GM10248 (cell line): ENCODE measurements around the gene PKNOX2.

Experiments
- CTCF ChIA-PET: fragments of 300-600 bp; sonication (Branson Sonifier 250); formaldehyde crosslinking; extraction: SDS; loops from one replicate; lab custom pipeline; 2021; ENCODE audit warnings: antibody characterized with exemption; lab: Yijun Ruan, JAX
- POLR2A ChIA-PET: fragments of 350-650 bp; sonication (Branson Sonifier 250); formaldehyde crosslinking; extraction: SDS; loops from one replicate; lab custom pipeline; 2020; ENCODE audit warnings: antibody characterized with exemption; lab: Yijun Ruan, JAX
- DNase-seq: peaks from one replicate; pipeline ENCODE4 v3.0.0; 2012; ENCODE audit errors: extremely low spot score
- TF ChIP-seq, protein P1 (sequence below): IDR thresholded peaks from 2 replicates; pipeline ENCODE4 v1.5.1; 2012; ENCODE audit warnings: mild to moderate bottlenecking, low read depth; ENCODE audit errors: extremely low read depth, missing control alignments, control extremely low read depth

Gene PKNOX2

DNA sequence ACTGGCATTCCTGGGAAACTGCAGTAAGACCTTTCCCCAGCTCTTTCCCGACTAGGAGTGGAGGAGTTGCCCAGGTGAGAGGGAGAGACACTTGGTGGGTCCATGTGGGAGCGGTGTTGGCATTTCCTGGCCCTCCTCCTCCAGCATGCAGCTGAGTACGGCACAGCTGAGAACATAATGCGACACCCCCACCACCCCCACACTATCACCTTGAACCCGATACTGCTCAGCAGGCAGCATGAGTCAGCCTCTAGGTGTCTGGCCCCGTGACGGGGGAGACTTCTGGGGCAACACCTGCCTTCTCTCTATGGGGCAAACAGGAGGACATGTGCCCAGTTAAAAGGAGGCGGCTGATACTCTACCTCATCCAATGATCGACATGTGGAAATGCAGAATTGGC, 64.4 kb downstream of the PKNOX2 start:
- no peak for DNase-seq
- TF ChIP-seq, protein P1, sequence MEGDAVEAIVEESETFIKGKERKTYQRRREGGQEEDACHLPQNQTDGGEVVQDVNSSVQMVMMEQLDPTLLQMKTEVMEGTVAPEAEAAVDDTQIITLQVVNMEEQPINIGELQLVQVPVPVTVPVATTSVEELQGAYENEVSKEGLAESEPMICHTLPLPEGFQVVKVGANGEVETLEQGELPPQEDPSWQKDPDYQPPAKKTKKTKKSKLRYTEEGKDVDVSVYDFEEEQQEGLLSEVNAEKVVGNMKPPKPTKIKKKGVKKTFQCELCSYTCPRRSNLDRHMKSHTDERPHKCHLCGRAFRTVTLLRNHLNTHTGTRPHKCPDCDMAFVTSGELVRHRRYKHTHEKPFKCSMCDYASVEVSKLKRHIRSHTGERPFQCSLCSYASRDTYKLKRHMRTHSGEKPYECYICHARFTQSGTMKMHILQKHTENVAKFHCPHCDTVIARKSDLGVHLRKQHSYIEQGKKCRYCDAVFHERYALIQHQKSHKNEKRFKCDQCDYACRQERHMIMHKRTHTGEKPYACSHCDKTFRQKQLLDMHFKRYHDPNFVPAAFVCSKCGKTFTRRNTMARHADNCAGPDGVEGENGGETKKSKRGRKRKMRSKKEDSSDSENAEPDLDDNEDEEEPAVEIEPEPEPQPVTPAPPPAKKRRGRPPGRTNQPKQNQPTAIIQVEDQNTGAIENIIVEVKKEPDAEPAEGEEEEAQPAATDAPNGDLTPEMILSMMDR = no peak
- ChIA-PET POLR2A (no interaction called here), CTCF (no interaction called here)

DNA sequence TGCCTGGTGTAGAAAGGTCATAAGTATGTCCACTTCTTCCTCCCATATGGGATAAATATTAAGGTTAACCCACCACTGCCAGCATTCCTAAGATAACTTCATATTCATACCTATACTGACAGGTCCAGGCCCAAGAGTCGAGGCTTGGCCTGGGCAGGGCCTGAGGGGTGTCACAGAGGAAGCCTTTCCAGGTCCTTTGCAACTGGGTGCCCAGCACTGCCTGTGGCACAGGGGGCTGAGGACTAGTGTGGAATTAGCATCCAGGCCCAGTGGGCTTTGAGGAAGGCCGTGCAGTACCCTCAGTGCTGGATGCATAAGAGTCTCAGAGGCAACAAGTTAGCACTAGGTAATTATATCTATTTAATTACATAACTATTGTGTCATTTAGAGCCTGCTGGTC, 65.4 kb downstream of the PKNOX2 start:
- ChIA-PET POLR2A (no interaction called here), CTCF (no interaction called here)
- TF ChIP-seq, protein P1 = no peak
- no peak for DNase-seq

DNA sequence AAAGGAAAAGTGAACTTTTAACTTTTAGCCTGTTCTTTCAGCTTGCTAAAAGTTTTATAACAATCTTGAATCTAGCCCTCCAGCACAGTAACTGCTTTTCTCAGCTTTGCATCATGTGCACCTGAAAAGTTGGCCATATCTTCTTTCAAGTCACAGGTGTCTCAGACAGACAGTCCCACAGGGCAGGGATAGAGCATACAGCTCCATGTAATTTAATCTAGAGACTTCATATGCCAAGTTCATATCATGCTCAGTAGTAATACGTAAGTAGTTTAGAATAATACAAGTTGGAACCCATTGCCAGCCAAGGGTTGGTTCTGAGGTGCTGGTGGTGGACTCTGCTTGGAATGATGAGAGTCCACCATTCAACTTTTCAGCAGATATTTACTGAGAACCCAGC, 68.6 kb downstream of the PKNOX2 start:
- ChIA-PET POLR2A (no interaction called here), CTCF (interaction anchor here (1.1 kb wide), 1 partner anchor 113 kb away, joined by 3 read pairs; no protein-coding TSS in a partner anchor)
- DNase-seq = no peak
- TF ChIP-seq, protein P1 = no peak

DNA sequence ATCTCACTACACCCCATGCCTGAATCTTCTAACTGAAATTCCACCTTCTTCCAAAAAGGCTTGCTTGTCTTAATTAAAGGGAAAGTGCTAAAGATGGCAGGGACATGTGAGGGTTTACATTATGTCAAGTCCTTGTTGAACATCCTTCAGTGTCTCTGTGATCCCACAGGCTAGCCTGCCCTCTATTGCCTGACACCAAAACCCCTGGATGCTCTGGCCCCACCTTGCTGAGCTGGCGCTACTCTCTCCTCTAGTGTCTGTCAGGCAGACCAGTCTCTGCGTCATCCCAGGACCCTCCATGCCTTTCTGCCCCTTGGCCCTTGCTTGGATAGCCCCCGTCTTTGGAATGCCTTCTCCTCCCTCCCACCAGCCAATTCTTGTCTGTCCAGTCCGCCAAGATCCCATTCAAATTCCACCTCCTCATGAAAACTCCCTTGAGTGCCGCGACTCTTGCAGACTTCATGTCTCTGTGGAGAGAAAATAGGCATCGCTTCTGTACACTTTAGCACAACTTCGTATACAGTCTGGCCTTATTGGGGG, 69.3 kb downstream of the PKNOX2 start:
- DNase-seq = no peak
- ChIA-PET CTCF (no interaction called here), POLR2A (no interaction called here)
- TF ChIP-seq, protein P1 = no peak

DNA sequence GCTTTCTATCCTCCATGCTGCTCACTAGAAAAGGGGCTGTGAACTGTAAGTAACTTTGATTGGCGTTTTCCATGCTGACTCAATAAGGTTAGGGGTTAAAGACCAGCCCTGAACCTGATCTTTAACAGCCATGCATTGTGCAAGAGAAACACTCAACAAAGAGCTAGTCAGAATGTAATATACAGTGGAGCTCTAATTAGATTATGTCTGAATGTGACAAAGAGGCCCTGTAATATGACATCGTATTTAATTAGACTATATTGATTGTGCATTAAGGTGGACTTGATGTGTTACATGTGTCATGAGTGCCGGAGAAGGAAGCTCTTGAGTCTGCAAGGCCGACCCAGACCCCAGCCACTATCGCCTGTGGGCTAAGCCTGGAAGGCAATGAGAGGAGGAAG, 70.5 kb downstream of the PKNOX2 start:
- POLR2A ChIA-PET = no interaction called here
- CTCF ChIA-PET = no interaction called here
- DNase-seq = no peak
- TF ChIP-seq, protein P1 = no peak

DNA sequence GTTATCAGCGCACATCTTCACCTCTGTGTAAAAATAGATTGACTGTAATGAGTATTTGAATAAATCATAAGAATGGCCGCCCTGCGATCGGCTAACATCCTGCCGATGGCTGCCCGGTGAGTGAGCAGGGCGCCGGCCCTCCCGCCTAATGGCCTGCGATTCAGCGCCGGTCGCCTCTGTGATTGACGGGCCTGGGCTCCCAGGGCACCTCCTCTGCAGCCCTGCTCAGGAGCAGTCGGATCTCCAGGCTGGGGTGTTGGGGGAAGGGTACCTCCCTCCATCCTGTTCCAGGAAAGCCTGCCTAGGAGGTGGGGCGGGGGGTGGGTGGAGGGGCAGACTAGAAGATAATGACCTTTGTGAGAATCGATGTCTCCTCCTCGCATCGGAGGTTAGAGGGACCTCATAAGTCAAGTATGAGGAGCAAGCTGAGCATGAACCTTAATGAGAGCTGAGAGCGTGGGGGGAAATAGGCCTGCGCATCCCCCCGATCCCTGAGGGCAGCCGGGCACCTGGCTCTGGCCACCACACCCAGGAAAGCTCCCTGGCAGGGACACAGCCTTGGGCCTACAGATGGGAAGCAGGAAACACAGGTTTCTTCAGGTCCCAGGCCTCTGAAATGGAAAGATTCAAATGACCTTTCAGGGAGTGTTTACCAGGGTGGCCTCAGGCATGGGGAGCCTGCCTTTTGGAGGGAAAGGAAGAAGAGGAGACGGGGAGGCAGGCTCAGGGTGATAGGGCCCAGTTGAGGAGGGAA, 71.7 kb downstream of the PKNOX2 start:
- TF ChIP-seq, protein P1 = no peak
- ChIA-PET POLR2A (no interaction called here), CTCF (no interaction called here)
- no peak for DNase-seq
